GM12892 (cell line): ENCODE results near the gene LMX1B.

ENCODE experiments used
- DNase-seq: peaks from one replicate; pipeline ENCODE4 v3.0.0; 2011; ENCODE audit not compliant: insufficient read length
- FAIRE-seq: peaks from 2 replicates; lab custom pipeline; 2011; peaks lifted over from hg19 to GRCh38; lab: Jason Lieb, UNC
- POLR2A ChIP-seq: IDR thresholded peaks from 2 replicates; pipeline ENCODE4 v1.6.1; 2011; ENCODE audit warnings: low read depth, low read length, control low read depth
- POLR2AphosphoS5 ChIP-seq: IDR thresholded peaks from 2 replicates; pipeline ENCODE4 v1.6.1; 2011; ENCODE audit warnings: low read depth, low read length, control low read depth

Gene LMX1B

DNA sequence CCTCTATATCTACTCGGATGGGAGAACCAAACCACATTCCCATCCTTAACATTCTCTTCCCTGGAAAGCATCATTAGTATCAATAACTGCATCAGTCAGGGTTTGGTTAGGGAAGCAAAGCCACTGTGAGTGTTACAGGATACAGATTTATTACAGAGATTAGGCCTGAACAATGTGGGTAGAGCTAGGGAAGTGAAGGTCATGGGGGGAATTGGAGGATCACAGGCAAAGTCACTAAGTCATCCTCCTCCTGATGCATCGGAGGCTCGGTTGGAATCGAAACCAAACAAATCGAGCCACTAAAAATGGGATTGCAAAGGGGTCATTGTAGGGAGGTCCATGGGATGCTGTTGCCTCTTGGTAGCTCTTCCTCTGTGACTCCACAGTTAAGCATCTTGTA is 129.3 kb downstream of the LMX1B start:
- no peak for TF ChIP-seq POLR2AphosphoS5
- DNase-seq (no peak), FAIRE-seq (no peak)

DNA sequence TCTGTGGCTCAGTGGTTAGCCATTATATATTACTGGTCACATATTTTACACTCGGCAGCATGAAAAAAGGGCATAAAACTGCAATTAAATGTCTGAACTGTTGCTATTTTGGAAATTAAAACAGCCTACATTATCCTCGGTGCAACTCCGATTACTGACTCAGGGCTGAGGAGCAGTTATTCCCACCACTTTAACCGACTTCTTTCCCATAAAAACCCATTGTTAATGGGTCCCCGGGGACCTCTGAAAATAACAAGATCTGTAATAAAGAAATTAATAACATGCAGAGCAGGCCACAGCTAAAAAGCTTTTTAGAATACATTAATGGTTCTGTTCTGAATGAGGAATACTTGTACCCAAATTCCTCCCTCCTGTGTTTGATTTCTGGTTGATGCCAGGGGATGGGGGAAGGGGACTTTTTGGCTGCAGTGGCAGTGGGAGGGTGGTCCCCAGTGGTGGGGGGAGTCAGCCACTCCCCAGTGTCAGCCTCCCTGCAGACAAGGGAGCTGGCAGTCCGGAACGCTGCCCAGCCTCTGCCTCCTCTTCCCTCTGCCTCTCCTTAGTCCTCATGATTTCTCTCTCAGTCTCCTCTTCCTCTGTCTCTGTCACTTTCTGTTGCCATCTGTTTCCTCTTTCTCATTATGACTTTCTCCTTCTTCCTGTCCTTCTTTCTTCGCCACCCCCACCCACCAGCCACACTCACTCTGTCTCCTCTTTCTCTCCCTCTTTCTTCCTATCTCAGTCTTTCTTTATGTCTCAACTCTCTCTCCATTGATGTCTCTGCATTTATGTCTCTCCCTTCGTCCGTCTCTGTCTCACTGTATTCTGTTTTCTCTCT is 132.1 kb downstream of the LMX1B start:
- DNase-seq (no peak), FAIRE-seq (peak; percentile 63)
- no peak for TF ChIP-seq POLR2A
